HG02884 (cell line): ENCODE measurements around the gene ZNF618.
"Not testable (repeated sequence)": the region's sequence is repeated elsewhere in the genome, so short reads cannot be mapped to it uniquely, and the experiment has no call there.

ENCODE experiments used
- ATAC-seq: cut with Tn5 transposase; IDR thresholded peaks from one replicate; pipeline ENCODE4 v1.9.1; 2021; ENCODE audit warnings: mild to moderate bottlenecking, moderate library complexity; ENCODE audit not compliant: unreplicated experiment

The ZNF618 gene

GRCh38 chr9:113984639-113985380 lies 108.7 kb downstream of the ZNF618 start:
- ATAC-seq: no peak

- no peak for ATAC-seq
These were observed 110.0 kb downstream of the ZNF618 start for GRCh38 chr9:113985968-113986585.

- ATAC-seq: no peak
These were observed 110.8 kb downstream of the ZNF618 start for GRCh38 chr9:113986931-113987330.

GRCh38 chr9:113987526-113987925 lies 111.4 kb downstream of the ZNF618 start:
- ATAC-seq: no peak

GRCh38 chr9:113988385-113989016 lies 112.4 kb downstream of the ZNF618 start:
- no peak for ATAC-seq

GRCh38 chr9:113989017-113989713 lies 113.1 kb downstream of the ZNF618 start:
- no peak for ATAC-seq

GRCh38 chr9:113989714-113990569 lies 113.8 kb downstream of the ZNF618 start:
- ATAC-seq: no peak

GRCh38 chr9:113990570-113990907 lies 114.4 kb downstream of the ZNF618 start:
- no peak for ATAC-seq

- ATAC-seq: no peak
These were observed 114.9 kb downstream of the ZNF618 start for GRCh38 chr9:113990975-113991471.

- ATAC-seq: no peak
These were observed 115.6 kb downstream of the ZNF618 start for GRCh38 chr9:113991714-113992113.

- no peak for ATAC-seq
These were observed 116.3 kb downstream of the ZNF618 start for GRCh38 chr9:113992276-113992951.

GRCh38 chr9:113992994-113993393 lies 116.9 kb downstream of the ZNF618 start:
- ATAC-seq: no peak

- no peak for ATAC-seq
These were observed 117.9 kb downstream of the ZNF618 start for GRCh38 chr9:113993838-113994540.

- no peak for ATAC-seq
These were observed 119.3 kb downstream of the ZNF618 start for GRCh38 chr9:113995401-113995800.

- ATAC-seq: no peak
These were observed 119.9 kb downstream of the ZNF618 start for GRCh38 chr9:113995963-113996362.

GRCh38 chr9:113996531-113997001 lies 120.5 kb downstream of the ZNF618 start:
- ATAC-seq: no peak

- ATAC-seq: not testable (repeated sequence)
These were observed 121.0 kb downstream of the ZNF618 start for GRCh38 chr9:113997064-113997463.

- no peak for ATAC-seq
These were observed 121.5 kb downstream of the ZNF618 start for GRCh38 chr9:113997610-113998009.

GRCh38 chr9:113998114-113998513 lies 122.0 kb downstream of the ZNF618 start:
- no peak for ATAC-seq
